HCT116 (cell line): ENCODE data around the gene UCN. TPM values are rescaled to one million over a fixed set of nuclear protein-coding genes. Genes with fewer than 3 reads are reported as not detected.

Source experiments
- ATAC-seq: fragments of 200-7000 bp; cut with Tn5 transposase; 2 replicates; pipeline ENCODE4 v1.9.1; 2020; ENCODE audit warnings: mild to moderate bottlenecking, moderate library complexity
- BruUV-seq: library from RNA; stranded (reverse); fragments of 400-500 nt; replicated peaks from 2 replicates; lab custom pipeline; 2021; lab: Mats Ljungman, UMichigan
- CTCF ChIA-PET: fragments of 300-600 bp; sonication (Branson Sonifier 250); formaldehyde crosslinking; loops from one replicate; lab custom pipeline; 2021; ENCODE audit warnings: antibody characterized with exemption; lab: Charles Lee
- POLR2A ChIA-PET: fragments of 300-600, 350-600 bp; sonication (Branson Sonifier 250); formaldehyde crosslinking; loops from one replicate; lab custom pipeline; 2021; ENCODE audit warnings: antibody characterized with exemption; lab: Charles Lee
- RAD21 ChIA-PET, 2 experiments: fragments of 300-600 bp; sonication (Branson Sonifier 250); formaldehyde crosslinking; loops; one replicate each; lab custom pipeline; 2023; ENCODE audit warnings: low total read pairs in 2 of 2; ENCODE audit not compliant: uncharacterized antibody in 2 of 2, unreplicated experiment in 2 of 2, low non-redundant PET in 1 of 2; lab: Charles Lee
- DNase-seq: peaks from one replicate; pipeline ENCODE4 v3.0.0-alpha.2; 2010; ENCODE audit warnings: low read depth, low spot score
- H2AFZ ChIP-seq: fragments of 200-600 bp; shearing (Covaris generic), sonication (generic); 2 replicates; pipeline ENCODE4 v1.6.1; 2017; ENCODE audit warnings: low read depth, mixed run types, mixed read lengths, antibody characterized with exemption, low read length; ENCODE audit not compliant: poor library complexity, severe bottlenecking
- H3K27ac ChIP-seq: 2 replicates; pipeline ENCODE4 v1.5.1; 2012; ENCODE audit warnings: low read depth, low read length
- H3K27me3 ChIP-seq: fragments of 200-600 bp; sonication (generic); 2 replicates; pipeline ENCODE4 v1.6.1; 2016; ENCODE audit warnings: mixed run types, low read length, mixed read lengths; ENCODE audit not compliant: insufficient read depth
- H3K36me3 ChIP-seq, 2 experiments: fragments of 200-500 bp in 1 of 2; fragments of 200-600 bp in 1 of 2; sonication (Bioruptor generic) in 1 of 2; sonication (generic) in 1 of 2; 2 replicates each; pipeline versions ENCODE4 v1.5.1 to v1.6.1; 2014 to 2016; ENCODE audit warnings: low read length in 2 of 2, inconsistent platforms in 1 of 2, mixed read lengths in 1 of 2, mixed run types in 1 of 2; ENCODE audit not compliant: insufficient read depth in 2 of 2, control insufficient read depth in 1 of 2
- H3K4me1 ChIP-seq, 2 experiments: fragments of 200-600 bp in 1 of 2; sonication (generic) in 1 of 2; 2 replicates each; pipeline versions ENCODE4 v1.5.1 to v1.6.1; 2012 to 2017; ENCODE audit warnings: low read length in 2 of 2, inconsistent platforms in 1 of 2, mild to moderate bottlenecking in 1 of 2, mixed read lengths in 1 of 2, mixed run types in 1 of 2, moderate library complexity in 1 of 2; ENCODE audit not compliant: insufficient read depth in 2 of 2, control insufficient read depth in 1 of 2
- H3K4me2 ChIP-seq: fragments of 200-600 bp; sonication (generic); 2 replicates; pipeline ENCODE4 v1.6.1; 2017; ENCODE audit warnings: mixed run types, low read length, mixed read lengths
- H3K4me3 ChIP-seq, 2 experiments: fragments of 200-600 bp in 1 of 2; sonication (generic) in 1 of 2; replicated peaks in 1 of 2; 2 replicates each; pipeline ENCODE4 v1.5.1; 2011 to 2016; ENCODE audit warnings: low read length in 2 of 2, control low read depth in 1 of 2, low read depth in 1 of 2, mild to moderate bottlenecking in 1 of 2, mixed read lengths in 1 of 2, mixed run types in 1 of 2
- H3K79me2 ChIP-seq: fragments of 200-600 bp; sonication (generic); 2 replicates; pipeline ENCODE4 v1.6.1; 2017; ENCODE audit warnings: mild to moderate bottlenecking, mixed run types, low read length, moderate library complexity, mixed read lengths; ENCODE audit not compliant: insufficient read depth
- H3K9ac ChIP-seq: fragments of 200-600 bp; sonication (generic); 2 replicates; pipeline ENCODE4 v1.6.1; 2016; ENCODE audit warnings: low read length, mixed read lengths
- H3K9me2 ChIP-seq: fragments of 200-600 bp; sonication (generic), shearing (Covaris generic); 2 replicates; pipeline ENCODE4 v1.6.1; 2017; ENCODE audit warnings: mixed run types, mild to moderate bottlenecking, moderate library complexity; ENCODE audit not compliant: insufficient read depth
- H3K9me3 ChIP-seq, 2 experiments: fragments of 200-500 bp in 1 of 2; fragments of 200-600 bp in 1 of 2; sonication (Bioruptor generic) in 1 of 2; sonication (generic) in 1 of 2; 2 replicates each; pipeline ENCODE4 v1.6.1; 2014 to 2017; ENCODE audit warnings: low read length in 2 of 2, mixed read lengths in 2 of 2, inconsistent platforms in 1 of 2, low read depth in 1 of 2, mild to moderate bottlenecking in 1 of 2, mixed run types in 1 of 2, moderate library complexity in 1 of 2; ENCODE audit not compliant: control insufficient read depth in 1 of 2, insufficient read depth in 1 of 2
- H4K20me1 ChIP-seq: fragments of 200-600 bp; sonication (generic), shearing (Covaris generic); 2 replicates; pipeline ENCODE4 v1.6.1; 2017; ENCODE audit warnings: mixed run types, mild to moderate bottlenecking, moderate library complexity; ENCODE audit not compliant: insufficient read depth
- CEBPB ChIP-seq: IDR thresholded peaks from 2 replicates; pipeline ENCODE4 v1.6.1; 2012; ENCODE audit warnings: low read depth
- JUND ChIP-seq: IDR thresholded peaks from 2 replicates; pipeline ENCODE4 v1.6.1; 2012
- SP1 ChIP-seq: IDR thresholded peaks from 2 replicates; pipeline ENCODE4 v1.6.1; 2012; ENCODE audit warnings: low read depth
- TCF7L2 ChIP-seq: IDR thresholded peaks from 2 replicates; pipeline ENCODE4 v1.7.0; 2011; ENCODE audit warnings: borderline replicate concordance, inconsistent platforms; ENCODE audit not compliant: insufficient read depth, insufficient read length; ENCODE audit errors: extremely low read depth
- YY1 ChIP-seq: IDR thresholded peaks from 2 replicates; pipeline ENCODE4 v1.6.1; 2011; ENCODE audit warnings: low read length, low read depth, moderate library complexity, mild to moderate bottlenecking; ENCODE audit not compliant: insufficient replicate concordance; ENCODE audit errors: extremely low read depth
- intact Hi-C: fragments of 100-400 bp; cut with micrococcal nuclease; formaldehyde crosslinking; loops from 2 replicates; pipeline ENCODE4 v1.10.0; 2022
- total RNA-seq: library from RNA; stranded (reverse); gene quantifications from one replicate; pipeline ENCODE4 v1.2.1, GENCODE V29; 2021; ENCODE audit not compliant: unreplicated experiment
- TF ChIP-seq, protein P1 (sequence below): IDR thresholded peaks from 2 replicates; pipeline ENCODE4 v1.6.1; 2012; ENCODE audit warnings: low read depth
- TF ChIP-seq, protein P2 (sequence below): IDR thresholded peaks from 2 replicates; pipeline ENCODE4 v1.6.1; 2012
- TF ChIP-seq, protein P3 (sequence below): IDR thresholded peaks from 2 replicates; pipeline ENCODE4 v1.6.1; 2012

The UCN gene
- total RNA-seq, 1 experiment from 2014 or later = 8.0 TPM

DNA sequence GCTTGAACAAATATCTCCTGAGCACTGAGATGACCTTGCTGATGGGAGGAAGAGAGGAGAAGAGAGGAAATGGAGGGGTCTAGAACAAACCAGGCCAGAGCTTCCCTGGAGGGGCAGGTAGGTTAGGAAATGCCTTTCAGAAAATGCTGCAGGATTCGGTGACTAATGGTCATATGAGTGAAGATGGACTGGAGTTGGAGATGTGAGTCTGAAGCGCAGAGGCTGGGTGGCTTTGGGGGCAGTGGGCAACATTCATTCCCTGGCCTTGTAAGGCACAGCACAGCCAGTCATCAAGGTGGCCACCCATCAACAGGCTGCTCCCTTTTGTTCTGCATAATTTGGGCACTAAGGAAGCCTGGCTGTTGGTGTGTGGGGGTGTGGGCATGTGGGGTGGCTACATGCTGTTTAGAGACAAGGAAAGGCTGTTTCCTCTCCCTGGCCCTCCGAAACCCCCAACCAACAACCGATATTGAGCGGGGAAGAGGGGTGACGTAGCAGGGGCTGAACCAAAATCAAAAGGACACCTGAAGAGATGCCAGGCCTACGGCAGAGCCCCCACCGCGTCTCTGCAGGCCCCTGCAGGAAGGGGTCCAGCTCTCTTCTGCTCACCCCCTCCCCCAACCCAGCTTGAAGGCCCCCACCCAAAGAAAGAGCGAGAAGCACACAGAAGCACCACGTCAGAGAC, 46.9 kb downstream of the UCN start (continued):
- TF ChIP-seq YY1 (no peak), SP1 (no peak), TCF7L2 (no peak), CEBPB (no peak)
- TF ChIP-seq, protein P1, sequence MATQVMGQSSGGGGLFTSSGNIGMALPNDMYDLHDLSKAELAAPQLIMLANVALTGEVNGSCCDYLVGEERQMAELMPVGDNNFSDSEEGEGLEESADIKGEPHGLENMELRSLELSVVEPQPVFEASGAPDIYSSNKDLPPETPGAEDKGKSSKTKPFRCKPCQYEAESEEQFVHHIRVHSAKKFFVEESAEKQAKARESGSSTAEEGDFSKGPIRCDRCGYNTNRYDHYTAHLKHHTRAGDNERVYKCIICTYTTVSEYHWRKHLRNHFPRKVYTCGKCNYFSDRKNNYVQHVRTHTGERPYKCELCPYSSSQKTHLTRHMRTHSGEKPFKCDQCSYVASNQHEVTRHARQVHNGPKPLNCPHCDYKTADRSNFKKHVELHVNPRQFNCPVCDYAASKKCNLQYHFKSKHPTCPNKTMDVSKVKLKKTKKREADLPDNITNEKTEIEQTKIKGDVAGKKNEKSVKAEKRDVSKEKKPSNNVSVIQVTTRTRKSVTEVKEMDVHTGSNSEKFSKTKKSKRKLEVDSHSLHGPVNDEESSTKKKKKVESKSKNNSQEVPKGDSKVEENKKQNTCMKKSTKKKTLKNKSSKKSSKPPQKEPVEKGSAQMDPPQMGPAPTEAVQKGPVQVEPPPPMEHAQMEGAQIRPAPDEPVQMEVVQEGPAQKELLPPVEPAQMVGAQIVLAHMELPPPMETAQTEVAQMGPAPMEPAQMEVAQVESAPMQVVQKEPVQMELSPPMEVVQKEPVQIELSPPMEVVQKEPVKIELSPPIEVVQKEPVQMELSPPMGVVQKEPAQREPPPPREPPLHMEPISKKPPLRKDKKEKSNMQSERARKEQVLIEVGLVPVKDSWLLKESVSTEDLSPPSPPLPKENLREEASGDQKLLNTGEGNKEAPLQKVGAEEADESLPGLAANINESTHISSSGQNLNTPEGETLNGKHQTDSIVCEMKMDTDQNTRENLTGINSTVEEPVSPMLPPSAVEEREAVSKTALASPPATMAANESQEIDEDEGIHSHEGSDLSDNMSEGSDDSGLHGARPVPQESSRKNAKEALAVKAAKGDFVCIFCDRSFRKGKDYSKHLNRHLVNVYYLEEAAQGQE = no peak

DNA sequence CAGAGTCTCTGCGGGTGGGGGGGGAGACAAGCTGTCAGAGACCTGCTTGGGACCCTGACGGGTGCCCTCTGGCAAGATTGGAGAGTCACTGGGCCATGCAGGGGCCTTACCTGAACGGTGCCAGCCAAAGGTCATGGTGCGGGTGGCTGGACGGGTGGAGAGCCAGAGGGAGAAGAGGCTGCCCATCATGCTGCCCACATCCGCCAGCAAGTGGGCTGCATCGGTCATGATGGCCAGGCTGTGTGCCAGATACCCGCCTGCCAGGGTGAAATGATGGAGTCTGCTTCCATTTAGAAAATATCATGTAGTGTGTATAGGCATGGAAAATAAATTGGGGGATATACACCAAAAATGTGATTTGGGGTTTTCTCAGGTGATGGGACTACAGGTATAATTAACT, 50.2 kb downstream of the UCN start:
- no TSS peak for BruUV-seq
- Histone ChIP-seq H4K20me1 (no peaks in the 10 kb centered on the region), H3K36me3 (peaks cover 0 to 2% of the 10 kb centered on the region in 2 experiments; a peak in 2 of 4 replicates), H3K27me3 (peaks cover 5% of the 10 kb centered on the region; the same call in 1 of the 2 replicates), H3K27ac (no peak overlapping the region), H3K79me2 (peaks cover 13% of the 10 kb centered on the region; the same call in 1 of the 2 replicates), H3K4me1 (peaks cover 6 to 10% of the 10 kb centered on the region in 2 experiments; a peak in 2 of 4 replicates), H3K9ac (no peak overlapping the region), H3K9me2 (no peaks in the 10 kb centered on the region), H3K4me2 (no peak overlapping the region), H3K4me3 (no peak overlapping the region), H3K9me3 (no peaks in the 10 kb centered on the region), H2AFZ (no peak overlapping the region)
- POLR2A ChIA-PET = no interaction called here
- CTCF ChIA-PET = no interaction called here
- no peak for DNase-seq
- TF ChIP-seq SP1 = no peak
- TF ChIP-seq JUND = no peak
- TF ChIP-seq, protein P2, sequence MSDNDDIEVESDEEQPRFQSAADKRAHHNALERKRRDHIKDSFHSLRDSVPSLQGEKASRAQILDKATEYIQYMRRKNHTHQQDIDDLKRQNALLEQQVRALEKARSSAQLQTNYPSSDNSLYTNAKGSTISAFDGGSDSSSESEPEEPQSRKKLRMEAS = no peak
- TF ChIP-seq, protein P3, sequence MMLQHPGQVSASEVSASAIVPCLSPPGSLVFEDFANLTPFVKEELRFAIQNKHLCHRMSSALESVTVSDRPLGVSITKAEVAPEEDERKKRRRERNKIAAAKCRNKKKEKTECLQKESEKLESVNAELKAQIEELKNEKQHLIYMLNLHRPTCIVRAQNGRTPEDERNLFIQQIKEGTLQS = no peak
- no peak for ATAC-seq
- RAD21 ChIA-PET = no interaction called here
- intact Hi-C loops = no loop called here

Other genes starting within 250 kb of the UCN start
- gene OST4, start 236.8 kb downstream of the UCN start, total RNA-seq = 187 TPM
- 0.59 TPM for gene EMILIN1, start 229.8 kb downstream of the UCN start, total RNA-seq
- gene KHK, start 221.7 kb downstream of the UCN start, total RNA-seq = 6.7 TPM
- 4.0 TPM for gene CGREF1, start 189.3 kb downstream of the UCN start, total RNA-seq
- not detected for gene ABHD1, start 184.6 kb downstream of the UCN start, total RNA-seq
- 54.2 TPM for gene PREB, start 173.8 kb downstream of the UCN start, total RNA-seq
- not detected for gene PRR30, start 169.0 kb downstream of the UCN start, total RNA-seq
- not detected for gene TCF23, start 159.4 kb downstream of the UCN start, total RNA-seq
- 93.6 TPM for gene ATRAID, start 96.4 kb downstream of the UCN start, total RNA-seq
- 55.4 TPM for gene SLC5A6, start 96.2 kb downstream of the UCN start, total RNA-seq
- gene CAD, start 91.1 kb downstream of the UCN start, total RNA-seq = 114 TPM
- gene SLC30A3, start 45.4 kb downstream of the UCN start, total RNA-seq = 20.5 TPM
- 2.5 TPM for gene DNAJC5G, start 33.0 kb downstream of the UCN start, total RNA-seq
- 2.0 TPM for gene TRIM54, start 26.0 kb downstream of the UCN start, total RNA-seq
- 55.4 TPM for gene MPV17, start 14.7 kb upstream of the UCN start, total RNA-seq
- gene GTF3C2, start 48.3 kb upstream of the UCN start, total RNA-seq = 88.2 TPM
- 43.8 TPM for gene EIF2B4, start 61.9 kb upstream of the UCN start, total RNA-seq
- gene SNX17, start 62.2 kb upstream of the UCN start, total RNA-seq = 90.5 TPM
- gene ZNF513, start 72.3 kb upstream of the UCN start, total RNA-seq = 12.8 TPM
- gene PPM1G, start 101.1 kb upstream of the UCN start, total RNA-seq = 140 TPM
- gene NRBP1, start 120.2 kb upstream of the UCN start, total RNA-seq = 79.1 TPM
- 65.7 TPM for gene KRTCAP3, start 133.9 kb upstream of the UCN start, total RNA-seq
- gene IFT172, start 181.3 kb upstream of the UCN start, total RNA-seq = 13.7 TPM
- gene FNDC4, start 186.8 kb upstream of the UCN start, total RNA-seq = 3.3 TPM
- not detected for gene GCKR, start 188.4 kb upstream of the UCN start, total RNA-seq